CD14-positive monocyte (primary cell): ENCODE results near the gene KLHL36. TPM values are rescaled to one million over a fixed set of nuclear protein-coding genes. Genes with fewer than 3 reads are reported as not detected.

Source experiments
- DNase-seq, 3 donors: peaks; one replicate each; pipeline ENCODE4 v3.0.0-alpha.2; 2011 to 2022
- H2AFZ ChIP-seq: 2 replicates; pipeline ENCODE4 v1.6.0; 2012; ENCODE audit warnings: mild to moderate bottlenecking, low read depth, low read length, inconsistent platforms; ENCODE audit not compliant: insufficient read depth, poor library complexity, severe bottlenecking
- H3K27ac ChIP-seq, 2 donors: 1 replicate in 1 of 2; 2 replicates in 1 of 2; pipeline ENCODE4 v1.5.1; 2012 to 2013; ENCODE audit warnings: low read length in 2 of 2, control low read depth in 1 of 2, inconsistent platforms in 1 of 2, low read depth in 1 of 2, mild to moderate bottlenecking in 1 of 2
- H3K27me3 ChIP-seq, 2 donors: one replicate each; pipeline versions ENCODE4 v1.6.0 to v1.6.1; 2011 to 2013; ENCODE audit warnings: low read length in 2 of 2; ENCODE audit not compliant: control insufficient read depth in 2 of 2, insufficient read depth in 2 of 2
- H3K36me3 ChIP-seq, 2 donors: replicated peaks in 1 of 2; 1 replicate in 1 of 2; 2 replicates in 1 of 2; pipeline versions ENCODE4 v1.5.1 to v1.6.1; 2012 to 2013; ENCODE audit warnings: low read length in 2 of 2, control low read depth in 1 of 2, inconsistent platforms in 1 of 2, mild to moderate bottlenecking in 1 of 2; ENCODE audit not compliant: insufficient read depth in 2 of 2, control insufficient read depth in 1 of 2
- H3K4me1 ChIP-seq, 2 donors: 1 replicate in 1 of 2; 2 replicates in 1 of 2; pipeline versions ENCODE4 v1.5.1 to v1.6.1; 2012 to 2013; ENCODE audit warnings: low read length in 2 of 2, control low read depth in 1 of 2, inconsistent platforms in 1 of 2, mild to moderate bottlenecking in 1 of 2, moderate library complexity in 1 of 2; ENCODE audit not compliant: insufficient read depth in 2 of 2, control insufficient read depth in 1 of 2
- H3K4me2 ChIP-seq: replicated peaks from 2 replicates; pipeline ENCODE3; 2012; ENCODE audit warnings: low read length, moderate library complexity, mild to moderate bottlenecking; ENCODE audit not compliant: poor library complexity, severe bottlenecking; ENCODE audit errors: extremely low read depth
- H3K4me3 ChIP-seq, 3 experiments: fragments of 200-600 bp in 1 of 3; sonication (generic) in 1 of 3; replicated peaks in 1 of 3; 1 replicate in 2 of 3; 2 replicates in 1 of 3; pipeline ENCODE4 v1.5.1; 2011 to 2013; ENCODE audit warnings: low read length in 3 of 3, mild to moderate bottlenecking in 3 of 3, control low read depth in 2 of 3, low read depth in 2 of 3, inconsistent platforms in 1 of 3, moderate library complexity in 1 of 3
- H3K79me2 ChIP-seq: 2 replicates; pipeline ENCODE4 v1.6.0; 2012; ENCODE audit warnings: mild to moderate bottlenecking, control low read depth, inconsistent platforms, low read length, moderate library complexity; ENCODE audit not compliant: insufficient read depth
- H3K9ac ChIP-seq: 2 replicates; pipeline ENCODE4 v1.6.0; 2017; ENCODE audit warnings: low read length, mild to moderate bottlenecking; ENCODE audit not compliant: insufficient read depth, poor library complexity, severe bottlenecking
- H3K9me3 ChIP-seq, 2 donors: replicated peaks in 1 of 2; 1 replicate in 1 of 2; 2 replicates in 1 of 2; pipeline versions ENCODE4 v1.5.1 to v1.6.1; 2012 to 2013; ENCODE audit warnings: low read length in 2 of 2, control low read depth in 1 of 2; ENCODE audit not compliant: control insufficient read depth in 1 of 2, insufficient read depth in 1 of 2
- H4K20me1 ChIP-seq: 2 replicates; pipeline ENCODE4 v1.6.0; 2012; ENCODE audit warnings: mild to moderate bottlenecking, low read length, control low read depth, moderate library complexity; ENCODE audit not compliant: insufficient read depth
- H3K27ac Mint-ChIP-seq, 7 donors: one replicate each; pipeline ENCODE4 v1.8.0; 2020; ENCODE audit warnings: mild to moderate bottlenecking in 7 of 7, mixed read lengths in 7 of 7, moderate library complexity in 6 of 7, inconsistent platforms in 2 of 7
- H3K27me3 Mint-ChIP-seq, 3 donors: one replicate each; pipeline ENCODE4 v1.8.0; 2021 to 2022; ENCODE audit warnings: low read depth in 3 of 3, mild to moderate bottlenecking in 3 of 3, mixed read lengths in 3 of 3, moderate library complexity in 3 of 3, inconsistent platforms in 1 of 3
- H3K36me3 Mint-ChIP-seq, 2 donors: one replicate each; pipeline ENCODE4 v1.8.0; 2020; ENCODE audit warnings: mixed read lengths in 2 of 2, inconsistent platforms in 1 of 2, mild to moderate bottlenecking in 1 of 2
- H3K4me1 Mint-ChIP-seq: one replicate; pipeline ENCODE4 v1.8.0; 2020; ENCODE audit warnings: mild to moderate bottlenecking, mixed read lengths
- H3K4me3 Mint-ChIP-seq, 2 donors: one replicate each; pipeline ENCODE4 v1.8.0; 2020; ENCODE audit warnings: mild to moderate bottlenecking in 2 of 2, mixed read lengths in 2 of 2, moderate library complexity in 1 of 2
- H3K9me3 Mint-ChIP-seq, 7 donors: one replicate each; pipeline ENCODE4 v1.8.0; 2020 to 2022; ENCODE audit warnings: mixed read lengths in 7 of 7, mild to moderate bottlenecking in 6 of 7, moderate library complexity in 6 of 7, inconsistent platforms in 2 of 7
- WGBS: methylation state at CpG from one replicate; pipeline ENCODE4 v1.1.5; 2013; ENCODE audit warnings: missing lambda C conversion rate; ENCODE audit not compliant: insufficient coverage; 5-methylcytosine and 5-hydroxymethylcytosine counted together
- intact Hi-C, 2 donors: fragments of 100-400 bp; cut with micrococcal nuclease; formaldehyde crosslinking; loops; one replicate each; pipeline versions ENCODE4 v1.15.0 to v1.15.1; 2023
- polyA plus RNA-seq, 3 donors: library from polyadenylated mRNA; depleted of rRNA in 1 of 3; unstranded in 2 of 3; stranded (reverse) in 1 of 3; fragments of 300-500 nt in 2 of 3; fragments of >200 nt in 1 of 3; fragmentation: Illumina TruSeq in 2 of 3; gene quantifications; 1 replicate in 2 of 3; 2 replicates in 1 of 3; pipeline ENCODE4 v1.2.3, GENCODE V29; 2012 to 2021
- TF ChIP-seq, protein P1 (sequence below): fragments of 200-600 bp; IDR thresholded peaks from one replicate; pipeline ENCODE4 v1.8.0; 2022; ENCODE audit warnings: antibody characterized with exemption, mild to moderate bottlenecking

Gene KLHL36
- polyA plus RNA-seq, 3 donors: 12.1 to 50.8 (median 14.2) TPM

DNA sequence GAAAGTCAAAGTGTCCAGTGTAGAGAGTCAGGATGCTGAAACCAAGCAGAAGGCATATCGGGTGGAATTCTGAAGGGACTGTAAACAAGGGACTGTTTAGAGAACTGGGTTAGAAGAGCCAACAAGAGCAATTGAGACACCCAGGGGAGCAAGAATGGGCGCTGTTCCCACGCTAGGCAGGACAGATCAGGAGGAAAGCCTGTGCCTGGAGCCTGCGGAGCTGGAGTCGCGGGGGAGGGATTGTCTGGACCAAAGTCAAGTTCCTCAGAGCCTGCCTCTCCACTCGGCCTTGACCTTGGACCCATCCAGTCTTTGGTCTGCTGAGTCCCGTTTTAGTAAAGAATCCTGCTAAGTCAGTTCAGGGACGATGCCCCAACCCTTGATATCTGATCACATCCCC, 14.7 kb upstream of the KLHL36 start:
- Histone ChIP-seq H3K4me3 (no peak overlapping the region), H2AFZ (no peak overlapping the region), H3K9ac (no peak overlapping the region), H3K79me2 (no peaks in the 10 kb centered on the region), H4K20me1 (no peaks in the 10 kb centered on the region), H3K27me3 (no peaks in the 10 kb centered on the region), H3K4me1 (peaks cover 26 to 27% of the 10 kb centered on the region in 2 donors), H3K9me3 (no peaks in the 10 kb centered on the region), H3K27ac (no peak overlapping the region), H3K4me2 (no peak overlapping the region), H3K36me3 (no peaks in the 10 kb centered on the region)
- Mint-ChIP-seq H3K4me1 (peaks cover 39% of the 10 kb centered on the region), H3K36me3 (peaks cover 0 to 2% of the 10 kb centered on the region in 2 donors), H3K27me3 (peaks cover 2 to 4% (median 4%) of the 10 kb centered on the region in 3 donors), H3K27ac (no peak overlapping the region), H3K9me3 (peaks cover 0 to 8% (median 0%) of the 10 kb centered on the region in 7 donors), H3K4me3 (no peak overlapping the region)
- WGBS: 90% methylated on average over 9 of the region's 9 CpGs
- TF ChIP-seq, protein P1, sequence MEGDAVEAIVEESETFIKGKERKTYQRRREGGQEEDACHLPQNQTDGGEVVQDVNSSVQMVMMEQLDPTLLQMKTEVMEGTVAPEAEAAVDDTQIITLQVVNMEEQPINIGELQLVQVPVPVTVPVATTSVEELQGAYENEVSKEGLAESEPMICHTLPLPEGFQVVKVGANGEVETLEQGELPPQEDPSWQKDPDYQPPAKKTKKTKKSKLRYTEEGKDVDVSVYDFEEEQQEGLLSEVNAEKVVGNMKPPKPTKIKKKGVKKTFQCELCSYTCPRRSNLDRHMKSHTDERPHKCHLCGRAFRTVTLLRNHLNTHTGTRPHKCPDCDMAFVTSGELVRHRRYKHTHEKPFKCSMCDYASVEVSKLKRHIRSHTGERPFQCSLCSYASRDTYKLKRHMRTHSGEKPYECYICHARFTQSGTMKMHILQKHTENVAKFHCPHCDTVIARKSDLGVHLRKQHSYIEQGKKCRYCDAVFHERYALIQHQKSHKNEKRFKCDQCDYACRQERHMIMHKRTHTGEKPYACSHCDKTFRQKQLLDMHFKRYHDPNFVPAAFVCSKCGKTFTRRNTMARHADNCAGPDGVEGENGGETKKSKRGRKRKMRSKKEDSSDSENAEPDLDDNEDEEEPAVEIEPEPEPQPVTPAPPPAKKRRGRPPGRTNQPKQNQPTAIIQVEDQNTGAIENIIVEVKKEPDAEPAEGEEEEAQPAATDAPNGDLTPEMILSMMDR: no peak
- no peak for DNase-seq
- intact Hi-C loops: no loop called here

DNA sequence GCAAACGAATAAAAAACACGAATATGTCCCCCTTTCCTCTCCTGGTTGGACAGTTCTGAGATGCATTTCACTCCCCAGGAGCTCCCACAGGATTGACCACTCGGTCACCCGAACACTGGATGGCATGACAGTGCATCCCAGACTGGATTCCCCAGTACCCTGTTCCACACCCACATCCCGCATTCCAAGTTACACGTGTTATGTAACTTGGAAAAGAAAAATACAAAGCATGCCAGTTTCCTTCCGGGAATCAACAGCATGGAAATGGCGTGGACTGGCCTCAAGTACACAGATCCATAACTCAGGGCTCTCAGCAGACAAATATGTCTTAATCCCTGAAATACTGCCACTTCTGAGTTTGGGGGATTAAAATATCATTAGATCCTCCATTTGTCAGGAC, 12.6 kb upstream of the KLHL36 start:
- Mint-ChIP-seq H3K36me3 (peaks cover 0 to 5% of the 10 kb centered on the region in 2 donors), H3K27ac (peak overlapping the region in 1 of 7 donors; percentile 33), H3K4me3 (no peak overlapping the region), H3K4me1 (peaks cover 48% of the 10 kb centered on the region), H3K9me3 (peaks cover 0 to 8% (median 0%) of the 10 kb centered on the region in 7 donors), H3K27me3 (peaks cover 0 to 4% (median 2%) of the 10 kb centered on the region in 3 donors)
- Histone ChIP-seq H2AFZ (no peak overlapping the region), H3K9me3 (no peaks in the 10 kb centered on the region), H3K4me3 (no peak overlapping the region), H3K4me2 (no peak overlapping the region), H3K79me2 (no peaks in the 10 kb centered on the region), H3K27ac (no peak overlapping the region), H3K27me3 (no peaks in the 10 kb centered on the region), H3K9ac (no peak overlapping the region), H3K36me3 (no peaks in the 10 kb centered on the region), H3K4me1 (peaks cover 33 to 35% of the 10 kb centered on the region in 2 donors), H4K20me1 (no peaks in the 10 kb centered on the region)
- no peak for DNase-seq
- TF ChIP-seq, protein P1: no peak
- 97% methylated on average over 7 of the region's 8 CpGs for WGBS
- intact Hi-C loops: no loop called here
